ENCODE measurements around the gene HTRA3. TPM values are rescaled to one million over a fixed set of nuclear protein-coding genes. Genes with fewer than 3 reads are reported as not detected.

HTRA3 gene
- total and polyA plus RNA-seq, 2 of the 8 experiments (the other 6 are each of a cell fraction or from before 2014, with no cell fraction given), result 3.2 to 5.8 TPM

DNA sequence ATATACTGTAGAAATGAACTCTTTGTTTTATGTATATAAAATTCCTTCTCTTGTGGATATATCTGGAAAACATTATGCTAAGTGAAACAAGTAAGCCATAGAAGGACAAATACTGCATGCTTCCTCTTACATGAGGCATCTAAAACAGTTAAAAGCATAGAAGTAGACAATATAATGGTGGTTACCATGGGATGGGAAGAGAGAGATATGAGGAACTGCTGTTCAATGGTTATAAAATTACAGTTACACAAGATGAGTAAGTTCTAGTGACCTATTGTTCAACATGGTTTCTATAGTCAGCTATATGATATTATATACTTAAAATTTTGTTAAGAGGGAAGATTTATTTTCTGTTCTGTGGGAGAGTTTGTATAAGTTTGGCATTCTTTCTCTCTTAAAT is 43.4 kb downstream of the HTRA3 start:
- ChIA-PET CTCF (ENCODE audit: partially characterized antibody) (interaction anchor here (2.9 to 8.0 kb wide), 2 partner anchors 7 to 86 kb away, joined by 13 to 94 read pairs; no protein-coding TSS in a partner anchor), POLR2A (ENCODE audit: partially characterized antibody) (no interaction called here)
- H3K79me2 ChIP-seq (ENCODE audit: control insufficient read depth in 1 of 2, insufficient read depth in 2 of 2, low read length in 2 of 2), result no peaks in the 10 kb centered on the region
- H3K4me2 ChIP-seq (ENCODE audit: insufficient read depth in 1 of 2, low read depth in 2 of 2, low read length in 2 of 2), result no peak overlapping the region
- no peaks in the 10 kb centered on the region for H3K23me2 ChIP-seq (ENCODE audit: low read depth, low read length)
- H2AK5ac ChIP-seq (ENCODE audit: low read depth, low read length), result no peak overlapping the region
- no peak overlapping the region for H4K91ac ChIP-seq (replicated peaks; ENCODE audit: insufficient read length, low read length)
- H3K23ac ChIP-seq (ENCODE audit: insufficient read length), result no peak overlapping the region
- H2BK15ac ChIP-seq (ENCODE audit: low read length), result no peak overlapping the region
- H3K4ac ChIP-seq (replicated peaks; ENCODE audit: insufficient read length, low read depth, low read length), result no peak overlapping the region
- no peak overlapping the region for H2BK20ac ChIP-seq (ENCODE audit: low read length)
- no peak overlapping the region for H2AFZ ChIP-seq (ENCODE audit: low read length)
- no peak overlapping the region for H2BK5ac ChIP-seq (ENCODE audit: low read depth, low read length)
- no peak overlapping the region for H4K8ac ChIP-seq (ENCODE audit: extremely low read depth, insufficient read depth, low read length)
- no peaks in the 10 kb centered on the region for H4K20me1 ChIP-seq (replicated peaks in 1 of 2; ENCODE audit: control insufficient read depth in 1 of 2, insufficient read depth in 2 of 2, low read length in 2 of 2)
- FAIRE-seq (no peak), DNase-seq (ENCODE audit: low read depth in 1 of 2, low spot score in 2 of 2) (no peak)
- no peak overlapping the region for H4K5ac ChIP-seq (ENCODE audit: insufficient read length, low read depth, low read length)
- H2BK120ac ChIP-seq (replicated peaks; ENCODE audit: low read depth, low read length), result no peak overlapping the region
- no peaks in the 10 kb centered on the region for H3K36me3 ChIP-seq (ENCODE audit: control insufficient read depth in 2 of 4, insufficient read depth in 4 of 4, low read length in 3 of 4)
- H3K9ac ChIP-seq (replicated peaks in 1 of 4; ENCODE audit: extremely low read depth in 1 of 4, low read depth in 3 of 4, low read length in 3 of 4), result no peak overlapping the region
- peaks cover 0 to 17% (median 12%) of the 10 kb centered on the region in 4 experiments; a peak in 6 of 7 replicates for H3K4me1 ChIP-seq (replicated peaks in 1 of 4; ENCODE audit: control insufficient read depth in 3 of 4, insufficient read depth in 4 of 4, low read length in 3 of 4)
- H3K79me1 ChIP-seq (ENCODE audit: low read depth, low read length), result no peaks in the 10 kb centered on the region
- no peak overlapping the region for H2BK12ac ChIP-seq (ENCODE audit: low read depth, low read length)
- H3K9me3 ChIP-seq (ENCODE audit: insufficient read depth in 2 of 2, low read depth in 1 of 2, low read length in 1 of 2), result no peaks in the 10 kb centered on the region; a peak in 2 of 4 replicates
- H3K18ac ChIP-seq (ENCODE audit: extremely low read depth, low read length), result no peak overlapping the region
- no peak overlapping the region for H3K4me3 ChIP-seq (ENCODE audit: extremely low read depth in 1 of 4, insufficient read depth in 2 of 4, low read depth in 3 of 4, low read length in 4 of 4)
- H3K56ac ChIP-seq (replicated peaks; ENCODE audit: insufficient read length, low read depth, low read length), result no peak overlapping the region
- no peaks in the 10 kb centered on the region; a peak in 2 of 7 replicates for H3K27me3 ChIP-seq (replicated peaks in 1 of 4; ENCODE audit: control insufficient read depth in 3 of 4, extremely low read depth in 1 of 4, insufficient read depth in 3 of 4, low read length in 3 of 4)
- no peak overlapping the region for H3K27ac ChIP-seq (ENCODE audit: low read depth, low read length)
- no peak overlapping the region for H3K14ac ChIP-seq (ENCODE audit: insufficient read length)
- TF ChIP-seq HDAC6 (IDR thresholded peaks at IDR 0.05; ENCODE audit: low read depth, low read length) (no peak), EP300 (IDR thresholded peaks at IDR 0.05; ENCODE audit: borderline replicate concordance in 1 of 2, low read depth in 2 of 2, low read length in 2 of 2) (no peak), SAP30 (IDR thresholded peaks at IDR 0.05; ENCODE audit: insufficient read depth, insufficient replicate concordance, low read length) (no peak), SUZ12 (IDR thresholded peaks at IDR 0.05; ENCODE audit: low read length) (no peak)
- TF ChIP-seq, protein P1, sequence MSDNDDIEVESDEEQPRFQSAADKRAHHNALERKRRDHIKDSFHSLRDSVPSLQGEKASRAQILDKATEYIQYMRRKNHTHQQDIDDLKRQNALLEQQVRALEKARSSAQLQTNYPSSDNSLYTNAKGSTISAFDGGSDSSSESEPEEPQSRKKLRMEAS (IDR thresholded peaks at IDR 0.05), result no peak

Data from H1 (cell line).